ENCODE results near the gene TFCP2L1. TPM values are rescaled to one million over a fixed set of nuclear protein-coding genes. Genes with fewer than 3 reads are reported as not detected.

TFCP2L1 gene
- total and polyA plus RNA-seq, 7 donors = 0.14 to 1.8 (median 0.53) TPM

- H3K27ac ChIP-seq = no peak overlapping the region
- 84 to 89% (median 89%) methylated on average over 11 of the region's 11 CpGs for WGBS, 3 donors
- H3K4me1 ChIP-seq = no peaks in the 10 kb centered on the region
- no peaks in the 10 kb centered on the region for H3K9me3 ChIP-seq
- TF ChIP-seq, protein P1, sequence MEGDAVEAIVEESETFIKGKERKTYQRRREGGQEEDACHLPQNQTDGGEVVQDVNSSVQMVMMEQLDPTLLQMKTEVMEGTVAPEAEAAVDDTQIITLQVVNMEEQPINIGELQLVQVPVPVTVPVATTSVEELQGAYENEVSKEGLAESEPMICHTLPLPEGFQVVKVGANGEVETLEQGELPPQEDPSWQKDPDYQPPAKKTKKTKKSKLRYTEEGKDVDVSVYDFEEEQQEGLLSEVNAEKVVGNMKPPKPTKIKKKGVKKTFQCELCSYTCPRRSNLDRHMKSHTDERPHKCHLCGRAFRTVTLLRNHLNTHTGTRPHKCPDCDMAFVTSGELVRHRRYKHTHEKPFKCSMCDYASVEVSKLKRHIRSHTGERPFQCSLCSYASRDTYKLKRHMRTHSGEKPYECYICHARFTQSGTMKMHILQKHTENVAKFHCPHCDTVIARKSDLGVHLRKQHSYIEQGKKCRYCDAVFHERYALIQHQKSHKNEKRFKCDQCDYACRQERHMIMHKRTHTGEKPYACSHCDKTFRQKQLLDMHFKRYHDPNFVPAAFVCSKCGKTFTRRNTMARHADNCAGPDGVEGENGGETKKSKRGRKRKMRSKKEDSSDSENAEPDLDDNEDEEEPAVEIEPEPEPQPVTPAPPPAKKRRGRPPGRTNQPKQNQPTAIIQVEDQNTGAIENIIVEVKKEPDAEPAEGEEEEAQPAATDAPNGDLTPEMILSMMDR (IDR thresholded peaks at IDR 0.05) = no peak
- ATAC-seq (no peak), DNase-seq (peak in 1 of 2 donors; percentile 32)
- H3K36me3 ChIP-seq (ENCODE audit: insufficient read depth in 1 of 2, low read depth in 1 of 2) = no peaks in the 10 kb centered on the region
- intact Hi-C loops (cut with DNase I) = no loop called here
- H3K27me3 ChIP-seq (ENCODE audit: insufficient read depth in 3 of 3, low read length in 2 of 3) = no peaks in the 10 kb centered on the region
- H3K4me3 ChIP-seq = no peak overlapping the region
Observed at GRCh38 chr2:121202541-121203310, 82.3 kb downstream of the TFCP2L1 start.

- TF ChIP-seq, protein P1 (IDR thresholded peaks at IDR 0.05) = no peak
- H3K4me1 ChIP-seq = peaks cover 3% of the 10 kb centered on the region
- H3K27me3 ChIP-seq (ENCODE audit: insufficient read depth in 3 of 3, low read length in 2 of 3) = no peaks in the 10 kb centered on the region
- 93 to 96% (median 94%) methylated on average over 3 of the region's 3 CpGs for WGBS, 3 donors
- intact Hi-C loops (cut with DNase I) = no loop called here
- ATAC-seq (no peak), DNase-seq (peak in 1 of 2 donors; percentile 3)
- no peaks in the 10 kb centered on the region for H3K9me3 ChIP-seq
- H3K27ac ChIP-seq = no peak overlapping the region
- no peak overlapping the region for H3K4me3 ChIP-seq
- H3K36me3 ChIP-seq (ENCODE audit: insufficient read depth in 1 of 2, low read depth in 1 of 2) = no peaks in the 10 kb centered on the region
Observed at GRCh38 chr2:121201796-121202195, 83.2 kb downstream of the TFCP2L1 start.

DNA sequence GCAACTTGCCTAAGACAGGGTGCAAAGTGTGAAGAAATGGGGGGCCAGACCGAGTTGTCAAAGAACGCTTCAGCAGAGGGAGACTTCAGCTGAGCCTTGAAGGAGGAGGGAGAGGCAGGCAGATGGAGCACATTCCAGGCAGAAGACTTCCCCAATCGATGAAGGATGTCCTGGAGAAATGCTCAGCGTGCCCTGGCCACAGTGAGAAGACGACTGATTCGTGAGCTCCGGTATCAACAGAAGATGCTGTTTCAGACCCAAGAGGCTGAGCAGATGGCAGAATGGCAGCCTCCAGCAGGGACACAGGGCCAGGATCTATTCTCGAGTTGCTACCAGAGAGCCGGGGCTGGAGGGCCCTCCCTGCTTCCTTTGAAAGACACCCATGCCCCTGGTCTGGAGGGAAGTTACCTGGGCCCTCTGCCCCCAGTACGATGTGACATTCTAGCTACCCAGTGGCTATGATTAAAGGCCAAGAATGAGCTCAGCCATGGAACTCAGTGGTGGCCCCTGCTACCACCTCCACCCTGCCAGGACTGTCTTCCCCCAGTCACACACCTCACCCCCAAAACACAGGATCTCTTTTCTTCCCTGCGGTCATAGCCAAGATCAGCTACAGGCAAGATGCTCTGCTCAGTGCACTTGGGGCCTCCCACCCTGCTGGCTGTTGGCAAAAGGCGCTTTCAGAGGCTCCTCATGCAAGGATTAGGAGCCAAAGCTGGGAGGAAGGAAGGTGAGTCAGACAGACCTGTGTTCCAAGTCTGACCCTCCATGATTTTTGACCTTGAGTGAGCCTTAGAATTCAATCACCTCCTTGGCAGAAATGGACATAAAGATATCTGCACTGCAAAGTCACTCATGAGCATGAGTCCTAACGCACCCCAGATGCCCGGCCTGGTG, 84.3 kb downstream of the TFCP2L1 start:
- Histone ChIP-seq H3K4me3 (no peak overlapping the region), H3K27me3 (ENCODE audit: insufficient read depth in 3 of 3, low read length in 2 of 3) (no peaks in the 10 kb centered on the region), H3K4me1 (peaks cover 7% of the 10 kb centered on the region), H3K9me3 (no peaks in the 10 kb centered on the region), H3K27ac (no peak overlapping the region), H3K36me3 (ENCODE audit: insufficient read depth in 1 of 2, low read depth in 1 of 2) (no peaks in the 10 kb centered on the region)
- 76 to 90% (median 90%) methylated on average over 14 of the region's 14 CpGs for WGBS, 3 donors
- no peak for ATAC-seq
- peak in 1 of 2 donors; percentile 30 for DNase-seq
- intact Hi-C loops (cut with DNase I) = no loop called here
- TF ChIP-seq, protein P1 (IDR thresholded peaks at IDR 0.05) = no peak

GRCh38 chr2:121200011-121200347, 85.0 kb downstream of the TFCP2L1 start:
- Histone ChIP-seq H3K36me3 (ENCODE audit: insufficient read depth in 1 of 2, low read depth in 1 of 2) (no peaks in the 10 kb centered on the region), H3K4me3 (no peak overlapping the region), H3K9me3 (no peaks in the 10 kb centered on the region), H3K27me3 (ENCODE audit: insufficient read depth in 3 of 3, low read length in 2 of 3) (no peaks in the 10 kb centered on the region), H3K27ac (no peak overlapping the region), H3K4me1 (peaks cover 7% of the 10 kb centered on the region)
- 87 to 93% (median 92%) methylated on average over 8 of the region's 8 CpGs for WGBS, 3 donors
- DNase-seq = peak in 1 of 2 donors; percentile 44
- TF ChIP-seq, protein P1 (IDR thresholded peaks at IDR 0.05) = no peak
- ATAC-seq = no peak
- intact Hi-C loops (cut with DNase I) = no loop called here

Data from psoas muscle (tissue), 8 donors.